ENCODE results near the gene ATE1. TPM values are rescaled to one million over a fixed set of nuclear protein-coding genes. Genes with fewer than 3 reads are reported as not detected.

ATE1 gene
- total RNA-seq, 3 donors from 2014 or later = 42.9 to 58.9 (median 52.2) TPM

DNA sequence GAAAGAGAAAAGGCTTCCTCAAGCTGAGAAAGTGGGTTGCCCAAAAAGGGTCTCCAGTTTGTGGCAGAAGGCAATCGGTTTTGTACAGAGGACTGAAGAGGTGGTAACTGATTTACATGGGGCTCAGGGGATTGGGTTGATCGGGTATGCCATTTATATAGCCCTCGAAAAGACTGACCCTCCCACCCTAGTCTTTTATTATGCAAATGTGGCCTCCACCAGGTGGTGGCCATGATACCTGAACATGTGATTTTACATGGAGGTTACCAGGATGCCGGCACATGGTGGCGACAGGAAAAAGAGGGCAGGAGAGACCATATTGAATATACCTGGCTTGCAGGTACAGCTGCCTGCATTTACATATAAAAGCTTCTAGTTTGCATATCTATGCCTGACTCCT lies 36.7 kb downstream of the ATE1 start:
- Histone ChIP-seq H3K4me1 (ENCODE audit: low read depth) (no peaks in the 10 kb centered on the region), H3K9me3 (no peaks in the 10 kb centered on the region), H3K4me3 (no peak overlapping the region), H3K36me3 (ENCODE audit: low read depth) (no peaks in the 10 kb centered on the region)
- intact Hi-C loops (cut with DNase I, micrococcal nuclease) = no loop called here
- ATAC-seq (no peak), DNase-seq (no peak)
- TF ChIP-seq CTCF (IDR thresholded peaks at IDR 0.05) = no peak

GRCh38 chr10:121889212-121889611 lies 38.6 kb downstream of the ATE1 start:
- ATAC-seq (no peak), DNase-seq (no peak)
- Histone ChIP-seq H3K4me1 (ENCODE audit: low read depth) (no peaks in the 10 kb centered on the region), H3K36me3 (ENCODE audit: low read depth) (no peaks in the 10 kb centered on the region), H3K9me3 (no peaks in the 10 kb centered on the region), H3K4me3 (no peak overlapping the region)
- intact Hi-C loops (cut with DNase I, micrococcal nuclease) = no loop called here
- no peak for TF ChIP-seq CTCF (IDR thresholded peaks at IDR 0.05)

- intact Hi-C loops (cut with DNase I, micrococcal nuclease) = no loop called here
- Histone ChIP-seq H3K4me3 (no peak overlapping the region), H3K4me1 (ENCODE audit: low read depth) (no peaks in the 10 kb centered on the region), H3K9me3 (no peaks in the 10 kb centered on the region), H3K36me3 (ENCODE audit: low read depth) (no peaks in the 10 kb centered on the region)
- peak; percentile 67 for ATAC-seq
- peak; percentile 60 for TF ChIP-seq CTCF (IDR thresholded peaks at IDR 0.05)
- DNase-seq = peak in 2 of 3 donors; percentile 57 to 68
Observed at GRCh38 chr10:121886997-121887622, 40.7 kb downstream of the ATE1 start.

- no peaks in the 10 kb centered on the region for H3K4me1 ChIP-seq (ENCODE audit: low read depth)
- no peaks in the 10 kb centered on the region for H3K9me3 ChIP-seq
- H3K36me3 ChIP-seq (ENCODE audit: low read depth) = no peaks in the 10 kb centered on the region
- intact Hi-C loops (cut with DNase I, micrococcal nuclease) = no loop called here
- no peak for TF ChIP-seq CTCF (IDR thresholded peaks at IDR 0.05)
- DNase-seq (no peak), ATAC-seq (no peak)
- H3K4me3 ChIP-seq = no peak overlapping the region
Observed at GRCh38 chr10:121886181-121886580, 41.6 kb downstream of the ATE1 start.

GRCh38 chr10:121880895-121881294 lies 46.9 kb downstream of the ATE1 start:
- H3K4me3 ChIP-seq = no peak overlapping the region
- no peak for TF ChIP-seq CTCF (IDR thresholded peaks at IDR 0.05)
- no peaks in the 10 kb centered on the region for H3K4me1 ChIP-seq (ENCODE audit: low read depth)
- no peaks in the 10 kb centered on the region for H3K36me3 ChIP-seq (ENCODE audit: low read depth)
- DNase-seq (no peak), ATAC-seq (no peak)
- H3K9me3 ChIP-seq = no peaks in the 10 kb centered on the region
- intact Hi-C loops (cut with DNase I, micrococcal nuclease) = no loop called here

- no peak for ATAC-seq
- TF ChIP-seq CTCF (IDR thresholded peaks at IDR 0.05) = no peak
- Histone ChIP-seq H3K36me3 (ENCODE audit: low read depth) (no peaks in the 10 kb centered on the region), H3K4me1 (ENCODE audit: low read depth) (no peaks in the 10 kb centered on the region), H3K9me3 (no peaks in the 10 kb centered on the region), H3K4me3 (no peak overlapping the region)
- DNase-seq = no peak
- intact Hi-C loops (cut with DNase I, micrococcal nuclease) = no loop called here
Observed at GRCh38 chr10:121879476-121879875, 48.4 kb downstream of the ATE1 start.
